Ishikawa (cell line): Measurements from ENCODE around the gene TSPAN15.

Experiments
- CEBPB ChIP-seq: IDR thresholded peaks from 2 replicates; pipeline ENCODE4 v1.6.1; 2012
- EGR1 ChIP-seq: IDR thresholded peaks from 2 replicates; pipeline ENCODE4 v1.6.1; 2012
- EP300 ChIP-seq: IDR thresholded peaks from 2 replicates; pipeline ENCODE4 v1.6.1; 2012; ENCODE audit warnings: borderline replicate concordance
- FOXM1 ChIP-seq: IDR thresholded peaks from 2 replicates; pipeline ENCODE4 v1.6.1; 2012; ENCODE audit warnings: low read depth, borderline replicate concordance
- NFIC ChIP-seq: IDR thresholded peaks from 2 replicates; pipeline ENCODE4 v1.6.1; 2012
- RAD21 ChIP-seq: IDR thresholded peaks from 2 replicates; pipeline ENCODE4 v1.6.1; 2012; ENCODE audit warnings: low read depth
- REST ChIP-seq: IDR thresholded peaks from 2 replicates; pipeline ENCODE4 v1.6.1; 2012; ENCODE audit warnings: low read depth, mild to moderate bottlenecking
- TAF1 ChIP-seq: IDR thresholded peaks from 2 replicates; pipeline ENCODE4 v1.6.1; 2012; ENCODE audit warnings: low read depth, mild to moderate bottlenecking
- TCF12 ChIP-seq: IDR thresholded peaks from 2 replicates; pipeline ENCODE4 v1.6.1; 2012; ENCODE audit warnings: low read depth
- TEAD4 ChIP-seq: IDR thresholded peaks from 2 replicates; pipeline ENCODE4 v1.6.1; 2012
- USF1 ChIP-seq: IDR thresholded peaks from 2 replicates; pipeline ENCODE4 v1.6.1; 2012
- YY1 ChIP-seq: IDR thresholded peaks from 2 replicates; pipeline ENCODE4 v1.6.1; 2012; ENCODE audit warnings: low read depth
- ZBTB7A ChIP-seq: IDR thresholded peaks from 2 replicates; pipeline ENCODE4 v1.6.1; 2012; ENCODE audit warnings: low read depth
- TF ChIP-seq, protein P1 (sequence below): IDR thresholded peaks from 2 replicates; pipeline ENCODE4 v1.6.1; 2012

- TF ChIP-seq, protein P1, sequence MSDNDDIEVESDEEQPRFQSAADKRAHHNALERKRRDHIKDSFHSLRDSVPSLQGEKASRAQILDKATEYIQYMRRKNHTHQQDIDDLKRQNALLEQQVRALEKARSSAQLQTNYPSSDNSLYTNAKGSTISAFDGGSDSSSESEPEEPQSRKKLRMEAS: no peak
- TF ChIP-seq EP300: no peak
- no peak for TF ChIP-seq USF1
- TF ChIP-seq TCF12: no peak
- no peak for TF ChIP-seq RAD21
- no peak for TF ChIP-seq CEBPB
- TF ChIP-seq TAF1: no peak
- no peak for TF ChIP-seq NFIC
- no peak for TF ChIP-seq YY1
- no peak for TF ChIP-seq TEAD4
- TF ChIP-seq REST: no peak
- TF ChIP-seq EGR1: no peak
- no peak for TF ChIP-seq ZBTB7A
- no peak for TF ChIP-seq FOXM1
Observed at GRCh38 chr10:69463886-69464285, 12.6 kb downstream of the TSPAN15 start.
